Uterus (tissue), 4 donors: Measurements from ENCODE around the gene PTPRG. TPM values are rescaled to one million over a fixed set of nuclear protein-coding genes. Genes with fewer than 3 reads are reported as not detected.
"Not testable (repeated sequence)": the region's sequence is repeated elsewhere in the genome, so short reads cannot be mapped to it uniquely, and the experiment has no call there.

Experiments used
- DNase-seq, 2 donors: peaks; one replicate each; pipeline ENCODE4 v3.0.0-alpha.2; 2019 to 2020
- H3K27ac ChIP-seq, 2 donors: fragments of 200-600 bp; sonication (generic); 1 replicate in 1 of 2; 2 replicates in 1 of 2; pipeline ENCODE4 v1.5.1; 2016 to 2018
- H3K27me3 ChIP-seq, 2 donors: fragments of 200-600 bp; sonication (generic); one replicate each; pipeline ENCODE4 v1.5.1; 2018 to 2019; ENCODE audit warnings: control low read depth in 1 of 2
- H3K36me3 ChIP-seq, 2 donors: fragments of 200-600 bp; sonication (generic); one replicate each; pipeline ENCODE4 v1.5.1; 2019; ENCODE audit warnings: control low read depth in 1 of 2
- H3K4me1 ChIP-seq, 2 donors: fragments of 200-600 bp; sonication (generic); one replicate each; pipeline ENCODE4 v1.5.1; 2018 to 2019; ENCODE audit warnings: control low read depth in 1 of 2
- H3K4me3 ChIP-seq, 2 donors: fragments of 200-600 bp; sonication (generic); 1 replicate in 1 of 2; 2 replicates in 1 of 2; pipeline ENCODE4 v1.5.1; 2018 to 2019; ENCODE audit warnings: mild to moderate bottlenecking in 1 of 2
- H3K9me3 ChIP-seq, 2 donors: fragments of 200-600 bp; sonication (generic); one replicate each; pipeline ENCODE4 v1.5.1; 2019; ENCODE audit warnings: control low read depth in 1 of 2
- POLR2A ChIP-seq, 2 donors: fragments of 450-650 bp; IDR thresholded peaks; one replicate each; pipeline ENCODE4 v1.6.1; 2016; ENCODE audit warnings: antibody characterized with exemption in 2 of 2, mild to moderate bottlenecking in 1 of 2, moderate library complexity in 1 of 2
- intact Hi-C: fragments of 100-400 bp; cut with DNase I; formaldehyde crosslinking; loops from one replicate; pipeline ENCODE4 v1.15.1; 2023; ENCODE audit warnings: low total_unique reads
- total RNA-seq, 4 donors: library from RNA; depleted of rRNA in 3 of 4; stranded (reverse); fragments of >200 nt in 3 of 4; gene quantifications; one replicate each; pipeline versions ENCODE4 v1.1.0 to v1.2.4, GENCODE V29; 2014 to 2023
- TF ChIP-seq, protein P1 (sequence below), 4 experiments: fragments of 200-600 bp in 2 of 4; fragments of 450-650 bp in 2 of 4; sonication (generic) in 2 of 4; IDR thresholded peaks; one replicate each; pipeline ENCODE4 v1.5.1; 2016 to 2019; ENCODE audit warnings: antibody characterized with exemption in 4 of 4, mild to moderate bottlenecking in 2 of 4, moderate library complexity in 1 of 4
- donor health status: DM: yes; HTN: yes; CAD: no.

The PTPRG gene
- total RNA-seq, 4 donors from 2014 or later, result 43.5 to 136 (median 62.6) TPM

- no peaks in the 10 kb centered on the region for H3K9me3 ChIP-seq
- H3K36me3 ChIP-seq, result no peaks in the 10 kb centered on the region
- no peak overlapping the region for H3K27ac ChIP-seq
- DNase-seq, result no peak
- no peak overlapping the region for H3K4me3 ChIP-seq
- H3K4me1 ChIP-seq, result no peaks in the 10 kb centered on the region
- H3K27me3 ChIP-seq, result no peaks in the 10 kb centered on the region
- intact Hi-C loops, result no loop called here
- TF ChIP-seq POLR2A (IDR thresholded peaks at IDR 0.05), result no peak
- TF ChIP-seq, protein P1, sequence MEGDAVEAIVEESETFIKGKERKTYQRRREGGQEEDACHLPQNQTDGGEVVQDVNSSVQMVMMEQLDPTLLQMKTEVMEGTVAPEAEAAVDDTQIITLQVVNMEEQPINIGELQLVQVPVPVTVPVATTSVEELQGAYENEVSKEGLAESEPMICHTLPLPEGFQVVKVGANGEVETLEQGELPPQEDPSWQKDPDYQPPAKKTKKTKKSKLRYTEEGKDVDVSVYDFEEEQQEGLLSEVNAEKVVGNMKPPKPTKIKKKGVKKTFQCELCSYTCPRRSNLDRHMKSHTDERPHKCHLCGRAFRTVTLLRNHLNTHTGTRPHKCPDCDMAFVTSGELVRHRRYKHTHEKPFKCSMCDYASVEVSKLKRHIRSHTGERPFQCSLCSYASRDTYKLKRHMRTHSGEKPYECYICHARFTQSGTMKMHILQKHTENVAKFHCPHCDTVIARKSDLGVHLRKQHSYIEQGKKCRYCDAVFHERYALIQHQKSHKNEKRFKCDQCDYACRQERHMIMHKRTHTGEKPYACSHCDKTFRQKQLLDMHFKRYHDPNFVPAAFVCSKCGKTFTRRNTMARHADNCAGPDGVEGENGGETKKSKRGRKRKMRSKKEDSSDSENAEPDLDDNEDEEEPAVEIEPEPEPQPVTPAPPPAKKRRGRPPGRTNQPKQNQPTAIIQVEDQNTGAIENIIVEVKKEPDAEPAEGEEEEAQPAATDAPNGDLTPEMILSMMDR (IDR thresholded peaks at IDR 0.05), result no peak
Measured at GRCh38 chr3:61758839-61759238, 197.5 kb downstream of the PTPRG start.

DNA sequence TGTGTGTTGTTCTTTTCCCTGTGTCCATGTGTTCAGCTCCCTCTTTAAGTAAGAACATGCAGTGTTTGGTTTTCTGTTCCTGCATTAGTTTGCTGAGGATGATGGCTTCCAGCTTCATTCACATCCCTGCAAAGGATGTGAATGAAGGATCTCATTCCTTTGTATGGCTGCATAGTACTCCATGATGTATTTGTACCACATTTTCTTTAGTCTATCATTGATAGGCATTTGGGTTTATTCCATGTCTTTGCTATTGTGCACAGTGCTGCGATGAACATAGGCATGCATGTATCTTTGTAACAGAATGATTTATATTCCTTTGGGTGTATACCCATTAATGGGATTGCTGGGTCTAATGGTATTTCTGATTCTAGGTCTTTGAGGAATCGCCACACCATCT is 199.4 kb downstream of the PTPRG start:
- H3K36me3 ChIP-seq, H3K4me1 ChIP-seq, H3K9me3 ChIP-seq, H3K4me3 ChIP-seq, intact Hi-C loops, H3K27me3 ChIP-seq, DNase-seq, H3K27ac ChIP-seq: not testable (repeated sequence)

DNA sequence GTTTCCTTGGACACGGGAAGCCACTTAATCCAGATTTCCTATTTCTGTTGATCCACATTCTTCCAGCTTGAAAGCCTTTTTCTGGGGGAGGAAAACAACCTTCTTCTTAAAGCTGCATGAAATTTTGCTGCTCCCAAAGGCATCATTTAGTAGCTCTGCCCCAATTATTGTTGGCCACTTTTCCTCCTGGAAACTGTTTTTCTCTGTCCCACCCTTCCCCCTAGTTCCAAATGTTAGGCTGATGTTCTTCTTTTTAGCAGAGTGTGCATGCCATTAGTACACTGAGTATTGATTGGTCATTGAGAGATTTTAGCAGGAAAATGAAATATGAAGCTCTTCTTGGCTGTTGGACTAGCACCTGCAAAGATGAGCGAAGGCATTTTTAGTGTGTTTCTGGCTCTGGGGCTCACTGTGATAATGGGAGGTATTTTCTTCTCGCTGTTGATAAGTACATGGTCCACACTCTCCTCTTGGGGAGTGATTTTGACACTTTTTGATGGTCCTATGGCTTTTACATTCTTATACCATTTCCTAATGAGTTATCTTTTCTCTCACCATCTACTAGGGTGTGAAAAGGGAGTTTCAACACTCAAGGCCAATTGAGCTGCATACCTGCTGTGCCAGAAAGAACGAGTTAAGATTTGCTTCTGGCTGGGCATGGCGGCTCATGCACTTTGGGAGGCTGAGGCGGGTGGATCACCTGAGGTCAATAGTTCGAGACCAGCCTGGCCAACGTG is 200.5 kb downstream of the PTPRG start:
- Histone ChIP-seq H3K27me3 (no peaks in the 10 kb centered on the region), H3K27ac (no peak overlapping the region), H3K36me3 (no peaks in the 10 kb centered on the region), H3K4me1 (no peaks in the 10 kb centered on the region), H3K4me3 (no peak overlapping the region), H3K9me3 (no peaks in the 10 kb centered on the region)
- TF ChIP-seq, protein P1 (IDR thresholded peaks at IDR 0.05), result no peak
- no peak for TF ChIP-seq POLR2A (IDR thresholded peaks at IDR 0.05)
- intact Hi-C loops, result no loop called here
- no peak for DNase-seq

DNA sequence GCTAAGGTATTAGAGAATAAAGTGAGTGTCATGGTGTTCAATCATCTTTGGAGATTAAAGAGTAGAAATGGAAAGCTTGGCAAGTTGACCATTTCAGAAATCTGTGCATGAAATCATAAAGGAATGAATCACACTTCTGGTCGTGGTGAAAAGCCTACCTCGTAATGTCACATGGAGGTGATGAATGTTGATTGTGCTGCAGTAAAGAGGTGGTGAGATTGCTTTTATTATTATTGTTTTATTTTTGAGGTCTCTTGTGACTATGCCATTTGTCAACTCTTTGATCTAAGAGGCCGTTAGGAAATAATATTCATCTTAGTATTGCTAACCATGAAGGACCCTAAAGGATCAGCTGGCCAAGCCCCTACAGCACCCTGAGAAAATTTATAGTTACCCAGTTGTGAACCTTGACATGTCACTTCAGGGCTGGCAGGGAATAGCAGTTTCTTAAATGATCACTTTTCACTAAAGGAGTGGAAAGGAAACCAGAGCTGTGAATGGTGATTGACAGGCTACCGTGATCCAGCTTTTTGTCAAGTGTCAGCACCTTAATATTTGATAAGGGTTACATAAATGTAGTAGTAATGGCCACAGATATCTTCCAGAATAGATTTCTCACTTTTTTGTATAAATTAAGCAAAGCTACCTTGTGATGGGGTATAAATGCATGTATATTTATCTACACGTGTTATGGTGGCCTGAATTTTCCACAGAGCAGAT is 203.9 kb downstream of the PTPRG start:
- Histone ChIP-seq H3K27ac (no peak overlapping the region), H3K36me3 (no peaks in the 10 kb centered on the region), H3K9me3 (no peaks in the 10 kb centered on the region), H3K4me3 (no peak overlapping the region), H3K4me1 (no peaks in the 10 kb centered on the region), H3K27me3 (no peaks in the 10 kb centered on the region)
- intact Hi-C loops, result no loop called here
- DNase-seq, result no peak
- TF ChIP-seq, protein P1 (IDR thresholded peaks at IDR 0.05), result no peak
- TF ChIP-seq POLR2A (IDR thresholded peaks at IDR 0.05), result no peak

DNA sequence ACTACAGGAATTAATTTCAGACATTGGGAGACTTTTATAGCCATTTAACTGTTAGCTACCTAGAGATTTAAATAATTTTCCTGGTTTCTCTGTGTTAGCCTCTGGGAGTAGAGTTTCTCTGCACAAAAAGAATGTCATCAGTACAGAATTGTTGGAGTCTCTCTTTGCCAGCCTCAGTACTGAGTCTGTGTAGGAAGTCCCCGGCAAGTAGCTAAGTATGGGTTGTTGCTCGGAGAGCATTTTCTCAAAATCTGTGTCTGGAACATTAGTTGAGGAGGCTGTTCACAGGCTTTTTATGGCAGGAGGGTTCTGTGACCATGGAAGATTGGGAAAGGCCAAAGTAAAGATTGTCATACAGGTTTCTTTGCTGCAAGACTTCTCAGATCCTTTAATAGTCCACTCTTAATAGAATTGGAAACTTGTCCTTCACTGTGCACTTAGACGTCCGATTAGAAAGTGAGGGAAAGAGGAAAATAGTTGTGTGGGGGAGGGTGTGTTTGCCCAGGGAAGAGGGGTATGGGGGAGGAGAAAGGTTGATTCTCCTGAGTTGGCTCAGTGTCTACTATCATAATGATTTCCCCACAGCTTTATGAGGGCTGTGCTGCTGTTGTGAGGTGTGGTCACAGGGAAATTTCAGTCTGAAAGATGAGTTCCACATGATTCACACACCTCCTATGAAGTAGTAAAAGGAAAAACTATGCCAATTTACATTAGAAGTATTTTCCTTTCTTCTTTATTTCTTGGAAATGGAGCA is 207.1 kb downstream of the PTPRG start:
- intact Hi-C loops, result no loop called here
- TF ChIP-seq POLR2A (IDR thresholded peaks at IDR 0.05), result no peak
- TF ChIP-seq, protein P1 (IDR thresholded peaks at IDR 0.05), result no peak
- no peak overlapping the region for H3K4me3 ChIP-seq
- no peaks in the 10 kb centered on the region for H3K9me3 ChIP-seq
- no peaks in the 10 kb centered on the region for H3K36me3 ChIP-seq
- no peaks in the 10 kb centered on the region for H3K27me3 ChIP-seq
- no peaks in the 10 kb centered on the region for H3K4me1 ChIP-seq
- DNase-seq, result no peak
- H3K27ac ChIP-seq, result no peak overlapping the region
